Tibial nerve (tissue), 4 donors: Measurements from ENCODE around the gene CAMK1D.

ENCODE experiments used
- CTCF ChIP-seq, 5 experiments: fragments of 200-600 bp in 3 of 5; fragments of 450-650 bp in 2 of 5; sonication (generic) in 3 of 5; IDR thresholded peaks; one replicate each; pipeline ENCODE4 v1.5.1; 2016 to 2019; ENCODE audit warnings: antibody characterized with exemption in 5 of 5, mild to moderate bottlenecking in 3 of 5, moderate library complexity in 2 of 5
- EP300 ChIP-seq, 2 donors: sonication (generic); formaldehyde crosslinking; IDR thresholded peaks; one replicate each; pipeline ENCODE4 v1.6.1; 2017; ENCODE audit warnings: antibody characterized with exemption in 2 of 2, mild to moderate bottlenecking in 1 of 2

GRCh38 chr10:12636571-12636970, 287.2 kb downstream of the CAMK1D start:
- no peak for TF ChIP-seq CTCF (IDR thresholded peaks at IDR 0.05)
- no peak for TF ChIP-seq EP300 (IDR thresholded peaks at IDR 0.05)
